ENCODE data around the gene VSIG10L.
A peak's percentile ranks its signal among the peaks of the same experiment; 100 is the strongest.

The VSIG10L gene

GRCh38 chr19:51341976-51342580 lies at the start of gene VSIG10L:
TSS of gene VSIG10L (minus strand) at chr19:51342139. CDS start at chr19:51342124, 15 bp downstream.
- no peak within 1 kb of the TSS for H3K4me3 ChIP-seq (ENCODE audit: low read length in 2 of 2)
- H3K27me3 ChIP-seq (ENCODE audit: control insufficient read depth in 1 of 2, insufficient read depth in 2 of 2, low read length in 2 of 2), result no peaks in the 10 kb centered on the region
- no peak within 1 kb of the TSS for H3K9ac ChIP-seq (ENCODE audit: low read length in 2 of 2)
- peaks cover 7 to 23% of the 10 kb centered on the region in 2 donors for H3K36me3 ChIP-seq (ENCODE audit: control insufficient read depth in 2 of 2, insufficient read depth in 2 of 2, low read length in 2 of 2)
- peaks cover 23% of the 10 kb centered on the region for H3K4me1 ChIP-seq (ENCODE audit: control insufficient read depth, insufficient read depth, low read length)
- peak within 1 kb of the TSS; percentile 76 for H3K27ac ChIP-seq (ENCODE audit: low read length)
- H3K9me3 ChIP-seq (ENCODE audit: control insufficient read depth in 2 of 2, low read length in 2 of 2), result no peaks in the 10 kb centered on the region

GRCh38 chr19:51391073-51391611 lies 49.2 kb upstream of the VSIG10L start:
- H3K27me3 ChIP-seq (ENCODE audit: control insufficient read depth in 1 of 2, insufficient read depth in 2 of 2, low read length in 2 of 2), result peaks cover 0 to 3% of the 10 kb centered on the region in 2 donors
- no peak overlapping the region for H3K4me3 ChIP-seq (ENCODE audit: low read length in 2 of 2)
- H3K9me3 ChIP-seq (ENCODE audit: control insufficient read depth in 2 of 2, low read length in 2 of 2), result no peaks in the 10 kb centered on the region
- no peak overlapping the region for H3K27ac ChIP-seq (ENCODE audit: low read length)
- H3K4me1 ChIP-seq (ENCODE audit: control insufficient read depth, insufficient read depth, low read length), result peaks cover 11% of the 10 kb centered on the region
- no peak overlapping the region for H3K9ac ChIP-seq (ENCODE audit: low read length in 2 of 2)
- no peaks in the 10 kb centered on the region for H3K36me3 ChIP-seq (ENCODE audit: control insufficient read depth in 2 of 2, insufficient read depth in 2 of 2, low read length in 2 of 2)

- no peak overlapping the region for H3K27ac ChIP-seq (ENCODE audit: low read length)
- no peak overlapping the region for H3K9ac ChIP-seq (ENCODE audit: low read length in 2 of 2)
- no peaks in the 10 kb centered on the region for H3K9me3 ChIP-seq (ENCODE audit: control insufficient read depth in 2 of 2, low read length in 2 of 2)
- peaks cover 0 to 3% of the 10 kb centered on the region in 2 donors for H3K27me3 ChIP-seq (ENCODE audit: control insufficient read depth in 1 of 2, insufficient read depth in 2 of 2, low read length in 2 of 2)
- H3K4me1 ChIP-seq (ENCODE audit: control insufficient read depth, insufficient read depth, low read length), result peaks cover 5% of the 10 kb centered on the region
- no peaks in the 10 kb centered on the region for H3K36me3 ChIP-seq (ENCODE audit: control insufficient read depth in 2 of 2, insufficient read depth in 2 of 2, low read length in 2 of 2)
- no peak overlapping the region for H3K4me3 ChIP-seq (ENCODE audit: low read length in 2 of 2)
Observed at GRCh38 chr19:51389143-51389542, 47.2 kb upstream of the VSIG10L start.

GRCh38 chr19:51387924-51388389 lies 46.0 kb upstream of the VSIG10L start, which contains the start of gene LIM2:
TSS of gene LIM2 (minus strand) at chr19:51387974. CDS start at chr19:51387443, 531 bp downstream.
- Histone ChIP-seq H3K36me3 (ENCODE audit: control insufficient read depth in 2 of 2, insufficient read depth in 2 of 2, low read length in 2 of 2) (no peaks in the 10 kb centered on the region), H3K27ac (ENCODE audit: low read length) (no peak within 1 kb of the TSS), H3K9me3 (ENCODE audit: control insufficient read depth in 2 of 2, low read length in 2 of 2) (no peaks in the 10 kb centered on the region), H3K9ac (ENCODE audit: low read length in 2 of 2) (no peak within 1 kb of the TSS), H3K4me3 (ENCODE audit: low read length in 2 of 2) (no peak within 1 kb of the TSS), H3K27me3 (ENCODE audit: control insufficient read depth in 1 of 2, insufficient read depth in 2 of 2, low read length in 2 of 2) (peaks cover 0 to 3% of the 10 kb centered on the region in 2 donors), H3K4me1 (ENCODE audit: control insufficient read depth, insufficient read depth, low read length) (no peaks in the 10 kb centered on the region)

- Histone ChIP-seq H3K36me3 (ENCODE audit: control insufficient read depth in 2 of 2, insufficient read depth in 2 of 2, low read length in 2 of 2) (no peaks in the 10 kb centered on the region), H3K27me3 (ENCODE audit: control insufficient read depth in 1 of 2, insufficient read depth in 2 of 2, low read length in 2 of 2) (peaks cover 0 to 3% of the 10 kb centered on the region in 2 donors), H3K9ac (ENCODE audit: low read length in 2 of 2) (no peak overlapping the region), H3K27ac (ENCODE audit: low read length) (no peak overlapping the region), H3K9me3 (ENCODE audit: control insufficient read depth in 2 of 2, low read length in 2 of 2) (no peaks in the 10 kb centered on the region), H3K4me1 (ENCODE audit: control insufficient read depth, insufficient read depth, low read length) (no peaks in the 10 kb centered on the region), H3K4me3 (ENCODE audit: low read length in 2 of 2) (no peak overlapping the region)
Observed at GRCh38 chr19:51386882-51387520, 45.1 kb upstream of the VSIG10L start.

GRCh38 chr19:51382004-51382403 lies 40.1 kb upstream of the VSIG10L start:
- H3K27me3 ChIP-seq (ENCODE audit: control insufficient read depth in 1 of 2, insufficient read depth in 2 of 2, low read length in 2 of 2), result no peaks in the 10 kb centered on the region
- H3K36me3 ChIP-seq (ENCODE audit: control insufficient read depth in 2 of 2, insufficient read depth in 2 of 2, low read length in 2 of 2), result no peaks in the 10 kb centered on the region
- H3K9me3 ChIP-seq (ENCODE audit: control insufficient read depth in 2 of 2, low read length in 2 of 2), result peaks cover 3 to 5% of the 10 kb centered on the region in 2 donors
- H3K4me1 ChIP-seq (ENCODE audit: control insufficient read depth, insufficient read depth, low read length), result no peaks in the 10 kb centered on the region
- H3K9ac ChIP-seq (ENCODE audit: low read length in 2 of 2), result no peak overlapping the region
- no peak overlapping the region for H3K4me3 ChIP-seq (ENCODE audit: low read length in 2 of 2)
- no peak overlapping the region for H3K27ac ChIP-seq (ENCODE audit: low read length)

- H3K27me3 ChIP-seq (ENCODE audit: control insufficient read depth in 1 of 2, insufficient read depth in 2 of 2, low read length in 2 of 2), result no peaks in the 10 kb centered on the region
- H3K9ac ChIP-seq (ENCODE audit: low read length in 2 of 2), result no peak overlapping the region
- H3K4me3 ChIP-seq (ENCODE audit: low read length in 2 of 2), result no peak overlapping the region
- no peaks in the 10 kb centered on the region for H3K36me3 ChIP-seq (ENCODE audit: control insufficient read depth in 2 of 2, insufficient read depth in 2 of 2, low read length in 2 of 2)
- H3K9me3 ChIP-seq (ENCODE audit: control insufficient read depth in 2 of 2, low read length in 2 of 2), result peaks cover 3 to 5% of the 10 kb centered on the region in 2 donors
- H3K4me1 ChIP-seq (ENCODE audit: control insufficient read depth, insufficient read depth, low read length), result no peaks in the 10 kb centered on the region
- H3K27ac ChIP-seq (ENCODE audit: low read length), result no peak overlapping the region
Observed at GRCh38 chr19:51380379-51380778, 38.4 kb upstream of the VSIG10L start.

- H3K4me3 ChIP-seq (ENCODE audit: low read length in 2 of 2), result no peak overlapping the region
- no peak overlapping the region for H3K9ac ChIP-seq (ENCODE audit: low read length in 2 of 2)
- peaks cover 3 to 5% of the 10 kb centered on the region in 2 donors for H3K9me3 ChIP-seq (ENCODE audit: control insufficient read depth in 2 of 2, low read length in 2 of 2)
- H3K27ac ChIP-seq (ENCODE audit: low read length), result no peak overlapping the region
- H3K36me3 ChIP-seq (ENCODE audit: control insufficient read depth in 2 of 2, insufficient read depth in 2 of 2, low read length in 2 of 2), result no peaks in the 10 kb centered on the region
- peaks cover 0 to 2% of the 10 kb centered on the region in 2 donors for H3K27me3 ChIP-seq (ENCODE audit: control insufficient read depth in 1 of 2, insufficient read depth in 2 of 2, low read length in 2 of 2)
- no peaks in the 10 kb centered on the region for H3K4me1 ChIP-seq (ENCODE audit: control insufficient read depth, insufficient read depth, low read length)
Observed at GRCh38 chr19:51377422-51377821, 35.5 kb upstream of the VSIG10L start.

GRCh38 chr19:51375504-51376221 lies 33.7 kb upstream of the VSIG10L start:
- Histone ChIP-seq H3K9me3 (ENCODE audit: control insufficient read depth in 2 of 2, low read length in 2 of 2) (no peaks in the 10 kb centered on the region), H3K4me3 (ENCODE audit: low read length in 2 of 2) (no peak overlapping the region), H3K27ac (ENCODE audit: low read length) (no peak overlapping the region), H3K4me1 (ENCODE audit: control insufficient read depth, insufficient read depth, low read length) (no peaks in the 10 kb centered on the region), H3K36me3 (ENCODE audit: control insufficient read depth in 2 of 2, insufficient read depth in 2 of 2, low read length in 2 of 2) (no peaks in the 10 kb centered on the region), H3K27me3 (ENCODE audit: control insufficient read depth in 1 of 2, insufficient read depth in 2 of 2, low read length in 2 of 2) (peaks cover 0 to 2% of the 10 kb centered on the region in 2 donors), H3K9ac (ENCODE audit: low read length in 2 of 2) (no peak overlapping the region)

- Histone ChIP-seq H3K4me3 (ENCODE audit: low read length in 2 of 2) (no peak within 1 kb of the TSS), H3K27ac (ENCODE audit: low read length) (no peak within 1 kb of the TSS)
Observed at GRCh38 chr19:51372649-51373504, 30.9 kb upstream of the VSIG10L start, which contains the start of gene NKG7. TSS of gene NKG7 (minus strand) at chr19:51372654. CDS start at chr19:51372535, 119 bp downstream.

More at GRCh38 chr19:51372649-51373504, 30.9 kb upstream of the VSIG10L start, which contains the start of gene NKG7:
- Histone ChIP-seq H3K36me3 (ENCODE audit: control insufficient read depth in 2 of 2, insufficient read depth in 2 of 2, low read length in 2 of 2) (no peaks in the 10 kb centered on the region), H3K27me3 (ENCODE audit: control insufficient read depth in 1 of 2, insufficient read depth in 2 of 2, low read length in 2 of 2) (peaks cover 0 to 2% of the 10 kb centered on the region in 2 donors), H3K9me3 (ENCODE audit: control insufficient read depth in 2 of 2, low read length in 2 of 2) (no peaks in the 10 kb centered on the region), H3K4me1 (ENCODE audit: control insufficient read depth, insufficient read depth, low read length) (peaks cover 7% of the 10 kb centered on the region), H3K9ac (ENCODE audit: low read length in 2 of 2) (no peak within 1 kb of the TSS)
